Measurements from ENCODE around the gene EGFL8.
A peak's percentile ranks its signal among the peaks of the same experiment; 100 is the strongest.
"Not testable (repeated sequence)": the region's sequence is repeated elsewhere in the genome, so short reads cannot be mapped to it uniquely, and the experiment has no call there.

EGFL8 gene

GRCh38 chr6:32182555-32182981, 18.2 kb downstream of the EGFL8 start:
- no peak for DNase-seq (ENCODE audit: low read depth in 2 of 3, low spot score in 2 of 3)

GRCh38 chr6:32183030-32183429, 18.6 kb downstream of the EGFL8 start:
- DNase-seq (ENCODE audit: low read depth in 2 of 3, low spot score in 2 of 3): no peak

DNA sequence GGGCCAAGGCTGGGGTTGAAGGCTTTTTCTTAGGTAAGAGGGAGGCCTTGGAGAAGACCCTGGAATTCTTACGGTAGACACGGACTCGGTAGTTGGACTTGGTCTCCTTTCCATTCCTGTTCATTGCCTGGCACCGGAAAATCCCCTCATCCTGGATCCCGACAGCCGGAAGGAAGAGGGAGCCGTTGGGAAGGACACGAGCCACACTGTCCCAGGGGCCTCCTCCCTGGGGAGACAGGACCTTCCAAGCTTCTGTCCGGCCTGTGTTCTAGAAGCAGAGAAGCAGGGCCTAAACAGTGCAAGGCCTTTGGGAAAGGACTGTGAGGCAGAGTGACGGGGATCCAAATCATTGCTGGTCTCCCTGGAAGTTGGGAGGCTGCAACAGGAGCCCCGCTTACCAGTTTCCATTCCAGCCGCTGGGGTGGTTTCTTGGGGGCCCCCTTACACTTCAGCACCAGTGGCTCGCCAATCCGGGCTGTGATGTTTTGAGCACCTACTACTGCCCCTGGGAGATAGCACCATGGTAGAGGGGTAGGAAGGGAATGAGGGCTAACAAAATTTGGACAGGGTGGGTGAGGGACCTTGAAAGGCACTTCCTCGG, 19.2 kb downstream of the EGFL8 start:
- DNase-seq (ENCODE audit: low read depth in 2 of 3, low spot score in 2 of 3): no peak

GRCh38 chr6:32184084-32184640, 19.8 kb downstream of the EGFL8 start, which contains the start of gene AGER:
TSS of gene AGER (minus strand) at chr6:32184253. CDS start at chr6:32184222, 31 bp downstream.
- DNase-seq (ENCODE audit: low read depth in 2 of 3, low spot score in 2 of 3): no peak

- not testable (repeated sequence) for DNase-seq (ENCODE audit: low read depth in 2 of 3, low spot score in 2 of 3)
Measured at GRCh38 chr6:32185681-32186131, 21.3 kb downstream of the EGFL8 start.

- not testable (repeated sequence) for DNase-seq (ENCODE audit: low read depth in 2 of 3, low spot score in 2 of 3)
Measured at GRCh38 chr6:32186151-32186840, 21.9 kb downstream of the EGFL8 start.

DNA sequence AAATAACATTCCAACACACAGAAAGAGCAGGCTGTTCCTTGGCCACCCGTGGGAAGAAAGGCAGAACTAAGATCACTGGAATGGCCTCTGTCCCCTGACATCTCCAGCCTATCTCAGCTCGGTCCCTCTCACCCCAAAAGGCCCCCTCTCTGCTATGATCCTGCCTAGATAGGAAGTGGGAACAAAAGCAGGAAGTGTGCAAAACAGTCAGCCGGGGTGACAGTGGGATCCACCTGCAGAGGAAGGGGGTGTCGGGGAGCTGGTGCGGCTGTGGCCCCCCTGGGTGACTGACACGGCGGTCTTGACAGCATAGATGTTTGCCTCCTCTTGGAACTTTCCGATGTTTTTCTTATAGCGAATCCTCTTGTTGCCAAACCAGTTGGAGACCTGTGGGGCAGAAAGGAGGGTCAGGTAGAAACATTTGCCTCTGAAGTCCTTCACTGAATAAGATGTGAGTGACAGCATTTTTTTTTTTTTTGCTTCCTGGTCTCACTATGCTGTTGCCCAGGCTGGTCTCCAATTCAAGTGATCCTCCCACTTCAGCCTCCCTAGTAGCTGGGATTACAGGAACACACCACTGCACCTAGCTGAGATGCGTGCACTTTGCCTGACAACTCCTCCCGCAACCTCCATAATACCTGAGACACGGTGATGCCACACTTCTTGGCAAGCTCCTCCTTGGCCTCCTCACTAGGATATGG, 22.8 kb downstream of the EGFL8 start:
- DNase-seq (ENCODE audit: low read depth in 2 of 3, low spot score in 2 of 3): no peak

DNA sequence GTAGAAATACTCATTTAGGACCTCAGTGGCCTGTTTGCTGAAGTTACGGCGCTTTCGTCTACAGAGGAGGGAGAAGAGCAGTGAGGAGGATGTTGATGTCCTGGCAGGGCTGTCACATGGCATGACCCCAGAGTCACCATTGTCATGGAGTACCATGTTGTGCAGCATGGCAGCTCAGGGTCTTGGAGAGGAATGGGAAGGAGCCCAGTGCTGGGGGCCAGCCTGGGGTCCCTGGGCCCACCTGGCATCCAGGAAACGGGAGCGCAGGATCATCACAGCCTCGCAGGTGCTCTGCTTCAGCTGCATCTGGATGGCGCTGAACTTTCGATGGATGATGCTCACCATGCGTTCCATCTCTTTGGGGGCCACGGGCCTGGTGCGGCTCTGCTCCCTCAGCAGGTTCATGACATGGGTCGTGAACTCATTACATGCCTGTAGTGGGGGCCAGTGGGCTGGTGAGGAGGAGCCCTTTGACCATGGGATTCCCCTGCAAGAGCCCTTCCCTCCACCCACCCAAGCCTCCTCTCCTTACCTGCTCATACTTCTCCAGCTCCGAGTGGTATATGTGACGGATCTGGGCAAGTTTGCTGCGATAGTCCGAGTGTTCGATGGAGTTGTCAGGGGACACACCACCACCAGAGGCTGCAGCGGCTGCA, 23.5 kb downstream of the EGFL8 start:
- DNase-seq (ENCODE audit: low read depth in 2 of 3, low spot score in 2 of 3): not testable (repeated sequence)

DNA sequence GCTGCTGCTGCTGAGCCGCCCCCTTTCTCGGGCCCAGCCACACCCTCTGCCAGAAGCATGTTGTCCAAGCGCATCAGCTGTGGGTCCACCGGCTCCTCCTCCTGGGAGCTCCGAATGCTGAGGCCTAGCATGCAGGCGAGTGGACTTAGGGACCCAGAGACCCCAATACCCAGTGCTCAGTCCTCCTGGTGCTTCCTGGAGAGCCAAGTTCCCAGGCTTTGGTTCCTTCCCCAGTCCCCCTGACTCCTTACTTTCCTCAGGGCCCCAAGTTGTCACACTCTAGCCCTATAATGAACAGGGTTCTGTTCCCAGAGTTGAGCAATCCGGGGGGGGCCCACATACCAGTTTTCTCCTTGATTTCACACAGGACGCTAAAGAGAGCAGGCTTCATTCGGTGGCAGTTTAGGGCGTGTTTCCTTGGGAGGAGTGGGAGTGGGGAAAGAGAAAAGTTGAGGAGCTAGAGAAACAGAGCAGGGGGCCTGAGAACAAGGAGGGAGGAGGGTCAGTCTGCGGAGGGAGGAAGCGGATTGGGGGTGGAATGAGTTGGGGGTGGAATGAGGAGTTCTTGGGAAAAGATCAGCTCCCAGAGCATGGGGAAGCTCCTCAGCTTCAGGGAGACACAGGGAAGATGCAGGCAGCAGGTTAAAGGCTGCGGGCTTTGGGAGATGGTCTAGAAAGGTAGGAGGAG, 24.1 kb downstream of the EGFL8 start:
- no peak for DNase-seq (ENCODE audit: low read depth in 2 of 3, low spot score in 2 of 3)

DNA sequence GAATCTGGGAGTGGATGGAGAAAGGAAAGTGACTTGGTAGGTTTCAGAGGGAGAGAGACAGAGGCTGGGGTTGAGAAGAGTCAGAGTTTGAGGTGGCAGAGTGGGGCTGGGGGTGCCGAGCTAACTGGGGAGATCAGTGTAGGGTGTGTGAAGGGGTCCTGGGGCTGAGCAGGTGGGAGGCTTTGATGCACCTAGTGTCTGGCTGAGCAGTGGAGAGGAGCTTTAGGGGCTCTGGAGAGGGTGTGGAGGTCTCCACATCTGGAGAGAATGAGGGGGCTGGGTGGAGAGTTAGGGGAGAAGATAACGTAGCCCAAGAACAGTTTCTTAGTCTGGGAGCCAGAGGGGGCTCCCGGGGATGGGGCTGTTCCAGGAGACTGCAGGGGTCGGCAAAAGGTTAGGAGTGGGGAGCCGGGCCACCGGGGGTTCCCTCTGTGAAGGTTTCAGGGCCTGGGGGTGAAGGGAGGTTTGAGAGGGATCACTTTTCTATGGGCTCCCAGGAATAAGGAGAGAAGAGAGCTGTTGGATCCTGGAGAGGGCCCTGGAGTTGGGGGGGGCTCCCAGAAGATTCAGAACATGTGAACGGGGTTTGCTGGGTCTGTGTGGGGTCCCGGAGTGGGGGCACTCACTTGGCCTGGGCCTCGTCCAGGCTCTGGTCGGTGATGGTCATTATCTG, 24.8 kb downstream of the EGFL8 start:
- no peak for DNase-seq (ENCODE audit: low read depth in 2 of 3, low spot score in 2 of 3)

GRCh38 chr6:32189742-32190053, 25.3 kb downstream of the EGFL8 start:
- no peak for DNase-seq (ENCODE audit: low read depth in 2 of 3, low spot score in 2 of 3)

GRCh38 chr6:32190054-32190851, 25.9 kb downstream of the EGFL8 start, which contains the start of gene PBX2:
TSS of gene PBX2 (minus strand) at chr6:32190202. CDS start at chr6:32189915, 287 bp downstream.
- peak in 2 of 3 experiments; percentile 55 for DNase-seq (ENCODE audit: low read depth in 2 of 3, low spot score in 2 of 3)

- DNase-seq (ENCODE audit: low read depth in 2 of 3, low spot score in 2 of 3): no peak
Measured at GRCh38 chr6:32190911-32191677, 26.7 kb downstream of the EGFL8 start.

DNA sequence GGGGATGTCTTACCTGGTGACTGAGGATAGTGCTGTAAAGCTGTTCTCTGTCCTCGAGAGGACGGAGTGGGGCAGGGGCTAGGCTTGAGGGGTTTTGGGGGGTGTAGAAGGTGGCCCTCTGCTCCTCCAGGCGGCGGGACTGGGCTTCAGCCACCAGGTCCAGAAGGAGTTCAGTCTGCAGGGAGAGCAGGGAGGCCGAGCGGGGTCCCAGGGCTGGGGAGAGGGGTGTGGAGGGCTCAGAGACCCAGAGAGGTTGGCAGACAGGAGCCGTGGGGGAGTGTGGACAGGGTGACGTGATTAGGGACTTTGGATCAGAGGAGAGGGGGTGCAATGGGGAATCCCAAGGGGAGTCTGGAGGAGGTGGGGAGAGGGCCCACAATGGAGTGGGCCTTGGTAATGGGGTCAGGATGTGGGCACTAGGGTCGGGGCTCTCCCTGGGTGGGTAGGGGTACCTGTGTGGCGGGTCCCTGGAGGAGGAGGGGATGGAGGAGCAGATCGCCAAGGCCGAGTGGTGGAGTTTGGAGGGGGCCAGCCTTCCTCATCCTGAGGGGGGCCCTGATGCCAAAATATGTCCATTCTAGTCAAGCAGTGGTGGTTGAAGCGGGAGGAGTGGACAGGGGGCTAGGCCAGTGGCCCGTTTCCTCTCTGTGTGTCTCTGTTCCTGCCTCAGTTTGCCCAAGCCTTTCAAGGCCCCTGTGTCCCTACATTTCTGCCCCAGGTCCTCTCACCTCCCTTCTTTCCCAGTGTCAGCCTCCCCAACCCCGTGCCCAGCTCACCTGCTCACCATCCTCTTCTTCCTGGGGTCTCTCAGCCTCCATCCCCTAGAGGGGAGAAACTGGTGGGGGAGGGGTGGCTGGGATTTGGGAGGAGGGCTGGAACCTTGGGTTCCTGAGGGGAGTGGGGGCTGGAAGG, 27.6 kb downstream of the EGFL8 start:
- no peak for DNase-seq (ENCODE audit: low read depth in 2 of 3, low spot score in 2 of 3)

DNA sequence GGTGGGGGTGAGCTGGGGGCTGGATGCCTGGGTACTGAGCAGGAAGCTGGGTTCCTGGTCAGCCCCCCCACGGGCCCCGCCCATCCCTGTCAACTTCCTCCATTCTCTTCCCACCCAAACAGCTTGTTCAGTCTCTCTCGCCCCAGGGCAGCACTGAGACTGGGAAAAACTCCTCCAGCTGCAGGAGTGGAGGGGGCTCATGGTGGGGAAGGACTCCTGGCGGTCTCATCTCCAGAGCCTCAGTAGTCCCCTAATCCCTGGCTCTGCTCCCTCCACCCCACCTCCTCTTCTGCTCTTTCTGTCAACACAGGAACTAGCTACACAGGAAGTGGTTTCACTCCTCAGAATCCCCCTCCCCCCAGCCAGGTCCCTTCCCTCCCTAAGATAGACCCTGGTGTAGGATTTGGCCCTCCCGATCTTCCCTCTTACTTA, 28.2 kb downstream of the EGFL8 start, which contains the start of gene GPSM3:
Gene GPSM3, minus strand, starts transcription at position 36 of the 432 bp plus-strand sequence. CDS start 130 bp downstream, outside the sequence.
- no peak for DNase-seq (ENCODE audit: low read depth in 2 of 3, low spot score in 2 of 3)

GRCh38 chr6:32193096-32193495, 28.7 kb downstream of the EGFL8 start:
- not testable (repeated sequence) for DNase-seq (ENCODE audit: low read depth in 2 of 3, low spot score in 2 of 3)

DNA sequence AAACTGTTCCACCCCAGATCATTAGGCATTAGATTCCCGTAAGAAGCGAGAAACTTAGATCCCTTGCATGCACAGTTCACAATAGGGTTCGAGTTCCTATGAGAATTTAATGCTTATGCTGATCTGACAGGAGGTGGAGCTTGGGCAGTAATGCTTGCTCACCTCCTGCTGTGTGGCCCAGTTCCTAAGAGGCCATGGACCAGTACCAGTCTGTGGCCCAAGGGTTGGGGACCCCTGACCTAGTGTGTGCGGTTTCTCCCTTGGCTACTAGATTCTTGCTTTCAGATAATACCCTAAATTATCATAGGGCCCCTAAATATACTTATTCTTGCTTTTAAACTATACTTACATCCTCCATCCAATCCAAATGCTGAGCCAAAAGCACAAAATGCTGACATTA, 30.0 kb downstream of the EGFL8 start:
- DNase-seq (ENCODE audit: low read depth in 2 of 3, low spot score in 2 of 3): no peak

All from activated CD8-positive, alpha-beta memory T cell treated with anti-CD3 and anti-CD28 coated beads for 48 hours (primary cell).